Measurements from ENCODE around the gene RFNG. TPM values are rescaled to one million over a fixed set of nuclear protein-coding genes. Genes with fewer than 3 reads are reported as not detected.

The RFNG gene
- total and polyA plus RNA-seq, 4 donors, result 28.2 to 73.0 (median 31.2) TPM

DNA sequence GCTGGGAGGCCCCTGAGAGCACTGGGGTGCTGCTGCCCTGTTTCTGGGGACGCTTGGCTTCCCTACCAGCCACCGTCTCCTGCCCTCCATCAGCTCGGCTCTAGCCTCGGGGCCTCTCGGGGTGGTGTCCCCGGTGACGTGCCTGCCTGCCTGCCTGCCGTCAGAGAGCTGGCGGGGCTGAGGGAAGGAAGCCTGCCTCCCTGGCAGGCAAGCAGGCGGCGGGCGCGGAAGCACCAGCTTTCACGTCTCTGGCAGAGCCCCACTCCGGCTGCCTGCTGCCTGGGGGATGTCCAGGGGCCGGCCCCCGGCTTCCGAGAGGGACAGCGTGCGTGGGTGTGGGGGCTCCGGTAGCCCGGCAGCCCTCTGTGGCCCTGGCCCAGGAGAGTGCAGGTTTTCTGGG, 38.3 kb downstream of the RFNG start:
- H3K4me1 ChIP-seq (ENCODE audit: control insufficient read depth in 1 of 2, insufficient read depth in 2 of 2, low read length in 2 of 2), result no peaks in the 10 kb centered on the region
- peak; percentile 34 for ATAC-seq (ENCODE audit: low FRiP score)
- H3K36me3 ChIP-seq (ENCODE audit: control insufficient read depth in 1 of 2, insufficient read depth in 2 of 2, low read length in 1 of 2), result no peaks in the 10 kb centered on the region
- 27 to 40% methylated on average over 16 to 22 of the region's 22 CpGs for WGBS, 2 donors
- no peak overlapping the region for H3K4me3 ChIP-seq (ENCODE audit: low read length in 2 of 2)
- DNase-seq, result peak; percentile 77 to 87
- peak overlapping the region in 1 of 2 donors; percentile 8 for H3K27ac ChIP-seq (ENCODE audit: low read depth in 1 of 2, low read length in 2 of 2)
- intact Hi-C loops (cut with DNase I), result no loop called here
- H3K27me3 ChIP-seq (ENCODE audit: control insufficient read depth in 1 of 2, insufficient read depth in 2 of 2, low read length in 1 of 2), result no peaks in the 10 kb centered on the region
- no peaks in the 10 kb centered on the region for H3K9me3 ChIP-seq (ENCODE audit: control insufficient read depth, low read length)

DNA sequence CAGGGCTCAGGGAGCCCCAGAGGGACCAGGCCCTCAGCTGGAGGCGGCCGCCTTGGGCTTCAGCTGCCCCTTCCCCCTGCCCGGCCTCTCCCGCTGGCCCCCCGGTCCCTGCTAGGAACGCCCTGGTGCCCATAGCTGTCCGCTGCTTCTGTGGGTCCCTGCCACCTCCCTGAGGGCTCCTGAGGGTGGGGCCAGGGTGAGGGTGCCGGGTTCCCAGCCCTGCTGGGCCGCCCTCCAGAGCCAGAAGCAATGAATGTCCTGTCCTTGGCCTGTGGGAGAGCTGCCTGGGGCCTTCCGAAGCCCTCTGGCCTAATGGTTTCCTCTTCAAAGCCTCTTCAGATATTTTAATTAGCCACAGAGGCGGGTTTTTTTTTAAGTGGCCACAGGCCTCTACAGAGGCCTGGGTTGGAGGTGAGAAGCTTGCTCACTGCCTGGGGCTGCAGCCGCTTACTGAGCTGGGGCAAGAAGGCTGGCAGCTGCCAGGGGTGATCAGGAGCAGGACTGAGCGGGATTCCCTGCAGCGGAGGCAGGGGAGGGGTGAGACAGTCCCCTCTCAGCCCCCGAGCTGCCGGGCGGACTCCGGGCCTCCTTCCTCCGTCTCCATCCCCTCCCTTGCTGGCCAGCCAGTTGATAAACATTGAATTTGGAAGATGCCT, 38.8 kb downstream of the RFNG start:
- 66 to 73% methylated on average over 16 to 19 of the region's 19 CpGs for WGBS, 2 donors
- Histone ChIP-seq H3K36me3 (ENCODE audit: control insufficient read depth in 1 of 2, insufficient read depth in 2 of 2, low read length in 1 of 2) (no peaks in the 10 kb centered on the region), H3K4me1 (ENCODE audit: control insufficient read depth in 1 of 2, insufficient read depth in 2 of 2, low read length in 2 of 2) (no peaks in the 10 kb centered on the region), H3K27me3 (ENCODE audit: control insufficient read depth in 1 of 2, insufficient read depth in 2 of 2, low read length in 1 of 2) (no peaks in the 10 kb centered on the region), H3K27ac (ENCODE audit: low read depth in 1 of 2, low read length in 2 of 2) (peak overlapping the region in 1 of 2 donors; percentile 8), H3K9me3 (ENCODE audit: control insufficient read depth, low read length) (no peaks in the 10 kb centered on the region), H3K4me3 (ENCODE audit: low read length in 2 of 2) (no peak overlapping the region)
- intact Hi-C loops (cut with DNase I), result no loop called here
- DNase-seq, result no peak
- ATAC-seq (ENCODE audit: low FRiP score), result no peak

DNA sequence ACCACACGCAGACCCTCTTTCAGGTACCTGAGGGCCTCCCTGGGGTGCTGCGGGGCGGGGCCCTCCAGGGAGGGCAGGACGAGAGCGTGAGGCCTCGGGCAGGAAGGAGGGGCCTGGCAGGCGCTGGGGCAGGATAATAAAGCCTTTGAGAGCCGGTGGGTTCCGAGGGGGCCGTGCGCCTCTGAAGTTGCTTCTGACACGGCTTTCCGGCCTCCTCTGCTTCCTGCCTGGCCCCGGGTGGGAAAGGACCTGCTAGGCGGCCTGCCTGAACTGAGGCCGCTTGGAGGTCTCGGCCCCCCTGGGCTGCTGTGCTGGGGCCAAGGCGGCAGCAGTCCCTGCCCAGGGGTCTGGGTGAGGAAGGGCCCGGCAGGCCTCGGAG, 39.4 kb downstream of the RFNG start:
- intact Hi-C loops (cut with DNase I), result no loop called here
- Histone ChIP-seq H3K4me3 (ENCODE audit: low read length in 2 of 2) (no peak overlapping the region), H3K4me1 (ENCODE audit: control insufficient read depth in 1 of 2, insufficient read depth in 2 of 2, low read length in 2 of 2) (no peaks in the 10 kb centered on the region), H3K9me3 (ENCODE audit: control insufficient read depth, low read length) (no peaks in the 10 kb centered on the region), H3K27me3 (ENCODE audit: control insufficient read depth in 1 of 2, insufficient read depth in 2 of 2, low read length in 1 of 2) (no peaks in the 10 kb centered on the region), H3K27ac (ENCODE audit: low read depth in 1 of 2, low read length in 2 of 2) (peak overlapping the region in 1 of 2 donors; percentile 4), H3K36me3 (ENCODE audit: control insufficient read depth in 1 of 2, insufficient read depth in 2 of 2, low read length in 1 of 2) (no peaks in the 10 kb centered on the region)
- 86 to 92% methylated on average over 18 to 20 of the region's 20 CpGs for WGBS, 2 donors
- no peak for ATAC-seq (ENCODE audit: low FRiP score)
- DNase-seq, result no peak

DNA sequence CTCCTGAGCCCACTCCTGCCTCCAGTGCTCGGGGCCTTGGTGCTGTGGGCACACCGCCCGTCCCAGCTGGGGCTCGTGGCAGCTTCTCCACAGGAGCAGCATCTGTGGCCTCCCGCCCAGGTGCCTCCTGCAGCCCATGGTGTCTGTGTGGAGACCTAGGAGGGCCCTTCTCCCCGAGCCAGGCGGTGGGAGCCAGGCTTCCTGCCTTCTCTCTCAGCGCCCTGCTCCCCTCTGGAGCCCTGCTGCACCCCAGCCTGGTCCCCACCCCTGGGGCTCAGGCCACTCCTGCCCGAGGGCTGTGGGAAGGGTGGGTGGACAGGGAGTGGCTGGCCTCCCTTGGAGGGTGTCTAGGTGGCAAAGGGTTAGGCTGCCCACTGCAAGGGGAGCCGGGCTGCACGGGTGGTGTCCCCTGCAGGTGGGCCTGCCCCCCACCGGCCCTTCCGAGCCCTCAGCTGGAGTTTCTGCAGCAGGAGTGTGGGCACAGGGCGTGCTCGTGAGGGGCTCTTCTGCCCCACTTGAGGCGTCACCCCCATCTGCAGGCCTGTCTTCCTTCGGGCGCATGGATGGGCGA, 39.9 kb downstream of the RFNG start:
- WGBS, 2 donors, result 93 to 96% methylated on average over 15 to 19 of the region's 19 CpGs
- DNase-seq (no peak), ATAC-seq (ENCODE audit: low FRiP score) (no peak)
- H3K36me3 ChIP-seq (ENCODE audit: control insufficient read depth in 1 of 2, insufficient read depth in 2 of 2, low read length in 1 of 2), result no peaks in the 10 kb centered on the region
- no peak overlapping the region for H3K4me3 ChIP-seq (ENCODE audit: low read length in 2 of 2)
- H3K27ac ChIP-seq (ENCODE audit: low read depth in 1 of 2, low read length in 2 of 2), result no peak overlapping the region
- no peaks in the 10 kb centered on the region for H3K4me1 ChIP-seq (ENCODE audit: control insufficient read depth in 1 of 2, insufficient read depth in 2 of 2, low read length in 2 of 2)
- intact Hi-C loops (cut with DNase I), result no loop called here
- H3K9me3 ChIP-seq (ENCODE audit: control insufficient read depth, low read length), result no peaks in the 10 kb centered on the region
- no peaks in the 10 kb centered on the region for H3K27me3 ChIP-seq (ENCODE audit: control insufficient read depth in 1 of 2, insufficient read depth in 2 of 2, low read length in 1 of 2)

DNA sequence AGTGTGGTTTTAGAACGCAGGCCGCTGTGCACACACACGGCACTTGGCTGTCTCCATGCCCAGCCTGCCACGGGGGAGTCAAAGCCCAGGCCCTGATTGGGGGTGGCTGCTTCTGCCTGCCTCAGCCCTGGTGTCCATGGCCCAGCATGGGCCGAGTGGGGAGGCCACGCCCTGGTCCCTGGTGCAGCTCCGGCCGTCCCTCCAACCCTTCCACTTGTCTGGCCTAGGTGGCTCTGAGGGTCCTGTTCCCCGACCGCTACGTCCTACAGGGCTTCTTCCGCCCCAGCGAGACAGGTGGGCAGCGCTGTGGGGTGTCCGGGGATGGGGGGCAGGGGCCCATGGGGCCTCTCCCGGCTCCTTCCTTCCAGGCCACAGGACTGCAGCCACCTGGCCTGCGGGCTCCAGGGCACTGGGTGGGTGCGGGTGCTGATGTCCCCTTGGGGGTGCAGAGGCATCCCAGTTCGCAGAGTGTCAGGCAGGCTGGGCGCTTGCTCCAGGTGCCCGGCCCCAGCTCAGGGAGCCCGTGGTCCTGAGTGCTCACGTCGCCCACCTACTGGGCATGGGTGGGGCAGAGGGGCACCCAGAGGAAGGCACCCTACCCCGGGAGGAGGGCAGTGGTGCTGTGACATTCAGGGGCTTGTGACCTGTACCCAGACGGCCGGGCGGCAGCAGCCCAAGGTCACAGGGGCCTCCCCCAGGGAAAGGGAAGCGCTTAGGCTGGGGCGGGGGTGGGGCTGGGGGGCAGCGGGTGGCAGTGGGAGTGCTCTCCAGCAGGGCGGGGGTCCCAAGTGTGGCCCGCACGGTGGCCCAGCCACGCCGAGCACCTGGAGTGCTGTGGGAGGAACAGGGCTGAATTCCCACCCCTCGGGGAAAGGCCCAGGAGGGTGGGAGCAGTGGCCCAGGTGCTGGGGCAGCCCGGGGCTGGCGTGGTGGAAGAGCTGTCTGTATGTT, 40.8 kb downstream of the RFNG start:
- Histone ChIP-seq H3K27ac (ENCODE audit: low read depth in 1 of 2, low read length in 2 of 2) (no peak overlapping the region), H3K27me3 (ENCODE audit: control insufficient read depth in 1 of 2, insufficient read depth in 2 of 2, low read length in 1 of 2) (no peaks in the 10 kb centered on the region), H3K4me3 (ENCODE audit: low read length in 2 of 2) (no peak overlapping the region), H3K9me3 (ENCODE audit: control insufficient read depth, low read length) (no peaks in the 10 kb centered on the region), H3K4me1 (ENCODE audit: control insufficient read depth in 1 of 2, insufficient read depth in 2 of 2, low read length in 2 of 2) (no peaks in the 10 kb centered on the region), H3K36me3 (ENCODE audit: control insufficient read depth in 1 of 2, insufficient read depth in 2 of 2, low read length in 1 of 2) (no peaks in the 10 kb centered on the region)
- DNase-seq (no peak), ATAC-seq (ENCODE audit: low FRiP score) (no peak)
- intact Hi-C loops (cut with DNase I), result no loop called here
- 94% methylated on average over 39 of the region's 39 CpGs for WGBS, 2 donors

DNA sequence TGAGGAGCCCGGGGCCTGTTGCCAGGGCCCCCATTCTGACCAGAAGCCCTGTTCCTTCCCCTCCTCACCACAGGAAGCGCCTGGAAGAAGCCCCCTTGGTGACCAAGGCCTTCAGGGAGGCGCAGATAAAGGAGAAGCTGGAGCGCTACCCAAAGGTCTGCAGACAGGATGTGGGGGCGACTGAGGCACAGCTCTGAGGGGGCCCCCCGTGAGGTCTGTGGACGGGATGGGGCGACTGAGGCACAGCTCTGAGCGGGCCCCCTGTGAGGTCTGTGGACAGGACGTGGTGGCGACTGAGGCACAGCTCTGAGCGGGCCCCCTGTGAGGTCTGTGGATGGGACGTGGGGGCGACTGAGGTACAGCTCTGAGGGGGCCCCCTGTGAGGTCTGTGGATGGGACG, 42.2 kb downstream of the RFNG start:
- no peaks in the 10 kb centered on the region for H3K36me3 ChIP-seq (ENCODE audit: control insufficient read depth in 1 of 2, insufficient read depth in 2 of 2, low read length in 1 of 2)
- H3K27me3 ChIP-seq (ENCODE audit: control insufficient read depth in 1 of 2, insufficient read depth in 2 of 2, low read length in 1 of 2), result no peaks in the 10 kb centered on the region
- ATAC-seq (ENCODE audit: low FRiP score), result no peak
- H3K4me1 ChIP-seq (ENCODE audit: control insufficient read depth in 1 of 2, insufficient read depth in 2 of 2, low read length in 2 of 2), result no peaks in the 10 kb centered on the region
- no peak overlapping the region for H3K4me3 ChIP-seq (ENCODE audit: low read length in 2 of 2)
- WGBS, 2 donors, result 89 to 94% methylated on average over 15 of the region's 15 CpGs
- no peak overlapping the region for H3K27ac ChIP-seq (ENCODE audit: low read depth in 1 of 2, low read length in 2 of 2)
- H3K9me3 ChIP-seq (ENCODE audit: control insufficient read depth, low read length), result no peaks in the 10 kb centered on the region
- no peak for DNase-seq
- intact Hi-C loops (cut with DNase I), result no loop called here

DNA sequence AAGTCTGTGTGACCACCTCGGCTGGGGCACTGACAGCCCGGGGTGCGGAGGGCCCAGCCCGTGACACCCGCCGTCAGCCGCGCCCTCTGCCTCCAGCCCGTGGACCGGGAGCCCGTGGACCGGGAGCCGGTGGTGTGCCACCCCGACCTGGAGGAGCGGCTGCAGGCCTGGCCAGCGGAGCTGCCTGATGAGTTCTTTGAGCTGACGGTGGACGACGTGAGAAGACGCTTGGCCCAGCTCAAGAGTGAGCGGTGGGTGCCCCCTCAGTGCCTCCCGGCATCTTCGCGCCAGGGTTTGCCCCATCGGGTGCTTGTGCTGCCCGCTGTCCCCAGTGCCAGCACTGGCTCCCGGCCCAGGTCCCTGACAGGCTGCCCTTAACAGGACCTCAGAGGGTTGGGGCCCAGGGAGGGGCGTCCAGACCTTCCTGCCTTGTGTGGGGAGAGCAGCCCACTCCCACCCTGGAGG, 42.6 kb downstream of the RFNG start:
- H3K4me1 ChIP-seq (ENCODE audit: control insufficient read depth in 1 of 2, insufficient read depth in 2 of 2, low read length in 2 of 2), result no peaks in the 10 kb centered on the region

DNA sequence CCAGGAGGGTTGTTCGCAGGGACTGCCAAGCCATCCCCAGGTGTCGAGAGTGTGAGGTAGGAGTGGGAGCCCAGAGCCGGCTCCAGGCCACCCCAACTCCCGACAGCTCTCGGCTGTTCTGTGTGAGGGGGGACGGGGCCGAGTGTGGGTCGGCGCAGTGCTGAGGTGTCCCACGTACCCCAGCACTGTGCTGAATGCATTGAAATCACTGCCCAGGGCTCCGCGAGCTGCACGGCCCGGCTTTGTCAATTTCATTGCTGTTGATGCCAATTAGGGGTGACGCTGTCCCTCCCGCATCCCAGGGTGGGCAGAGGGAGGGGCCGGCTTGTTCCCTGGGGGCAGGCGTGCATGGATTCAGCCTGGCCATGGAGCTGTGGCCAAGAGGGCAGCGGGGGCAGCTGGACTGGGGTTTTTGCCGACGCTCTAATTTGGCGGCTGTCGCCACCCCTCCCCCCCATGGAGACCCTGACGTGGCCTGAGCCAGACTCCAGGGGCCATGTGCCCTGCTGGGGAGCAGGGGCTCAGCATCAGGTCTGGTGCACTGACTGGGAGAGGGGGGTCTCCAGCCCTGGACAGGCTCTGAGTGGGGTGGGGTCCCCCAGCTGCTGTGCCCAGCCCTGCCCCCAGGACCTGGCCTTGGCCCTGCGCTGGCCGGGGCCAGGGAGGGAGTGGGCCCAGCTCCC, 43.2 kb downstream of the RFNG start:
- Histone ChIP-seq H3K4me3 (ENCODE audit: low read length in 2 of 2) (no peak overlapping the region), H3K9me3 (ENCODE audit: control insufficient read depth, low read length) (no peaks in the 10 kb centered on the region), H3K27me3 (ENCODE audit: control insufficient read depth in 1 of 2, insufficient read depth in 2 of 2, low read length in 1 of 2) (no peaks in the 10 kb centered on the region), H3K36me3 (ENCODE audit: control insufficient read depth in 1 of 2, insufficient read depth in 2 of 2, low read length in 1 of 2) (no peaks in the 10 kb centered on the region), H3K27ac (ENCODE audit: low read depth in 1 of 2, low read length in 2 of 2) (no peak overlapping the region), H3K4me1 (ENCODE audit: control insufficient read depth in 1 of 2, insufficient read depth in 2 of 2, low read length in 2 of 2) (no peaks in the 10 kb centered on the region)
- intact Hi-C loops (cut with DNase I), result no loop called here
- no peak for ATAC-seq (ENCODE audit: low FRiP score)
- WGBS, 2 donors, result 92% methylated on average over 25 to 26 of the region's 26 CpGs
- DNase-seq, result no peak

More for the DNA sequence above, 42.6 kb downstream of the RFNG start:
- ATAC-seq (ENCODE audit: low FRiP score) (no peak), DNase-seq (no peak)
- Histone ChIP-seq H3K9me3 (ENCODE audit: control insufficient read depth, low read length) (no peaks in the 10 kb centered on the region), H3K27ac (ENCODE audit: low read depth in 1 of 2, low read length in 2 of 2) (no peak overlapping the region), H3K27me3 (ENCODE audit: control insufficient read depth in 1 of 2, insufficient read depth in 2 of 2, low read length in 1 of 2) (no peaks in the 10 kb centered on the region), H3K36me3 (ENCODE audit: control insufficient read depth in 1 of 2, insufficient read depth in 2 of 2, low read length in 1 of 2) (no peaks in the 10 kb centered on the region), H3K4me3 (ENCODE audit: low read length in 2 of 2) (no peak overlapping the region)
- intact Hi-C loops (cut with DNase I), result no loop called here
- 92 to 93% methylated on average over 26 to 28 of the region's 28 CpGs for WGBS, 2 donors
